Endodermal cell (in vitro differentiated cells): ENCODE results near the gene MYBPC2. TPM values are rescaled to one million over a fixed set of nuclear protein-coding genes. Genes with fewer than 3 reads are reported as not detected.
"Not testable (repeated sequence)": the region's sequence is repeated elsewhere in the genome, so short reads cannot be mapped to it uniquely, and the experiment has no call there.

Experiments
- DNase-seq: peaks from one replicate; pipeline ENCODE4 v3.0.0-alpha.2; 2017
- H3K27ac ChIP-seq: 2 replicates; pipeline ENCODE4 v1.5.1; 2013; ENCODE audit warnings: mild to moderate bottlenecking, low read depth, low read length, moderate library complexity
- H3K27me3 ChIP-seq: 2 replicates; pipeline ENCODE4 v1.6.1; 2013; ENCODE audit warnings: mild to moderate bottlenecking, low read length, moderate library complexity; ENCODE audit not compliant: insufficient read depth, control insufficient read depth, poor library complexity, severe bottlenecking
- H3K36me3 ChIP-seq: 2 replicates; pipeline ENCODE4 v1.7.0; 2013; ENCODE audit warnings: mild to moderate bottlenecking, low read length, moderate library complexity; ENCODE audit not compliant: control insufficient read depth, insufficient read depth
- H3K4me1 ChIP-seq: one replicate; pipeline ENCODE4 v1.7.0; 2013; ENCODE audit warnings: low read length; ENCODE audit not compliant: control insufficient read depth, insufficient read depth
- H3K4me3 ChIP-seq: 2 replicates; pipeline ENCODE4 v1.5.1; 2013; ENCODE audit warnings: mild to moderate bottlenecking, low read length, moderate library complexity
- H3K9ac ChIP-seq: 2 replicates; pipeline ENCODE4 v1.6.1; 2013; ENCODE audit warnings: mild to moderate bottlenecking, low read length, moderate library complexity; ENCODE audit not compliant: poor library complexity, severe bottlenecking; ENCODE audit errors: extremely low read depth
- H3K9me3 ChIP-seq: 2 replicates; pipeline ENCODE4 v1.6.1; 2013; ENCODE audit warnings: mild to moderate bottlenecking, low read length, moderate library complexity; ENCODE audit not compliant: control insufficient read depth
- H3K27ac Mint-ChIP-seq: 2 replicates; pipeline ENCODE4 v1.8.0; 2020; ENCODE audit warnings: mixed read lengths
- H3K27me3 Mint-ChIP-seq: 2 replicates; pipeline ENCODE4 v1.8.0; 2021; ENCODE audit warnings: mild to moderate bottlenecking, mixed read lengths; ENCODE audit not compliant: insufficient read depth
- H3K36me3 Mint-ChIP-seq: 2 replicates; pipeline ENCODE4 v1.8.0; 2020; ENCODE audit warnings: low read depth, mixed read lengths
- H3K4me1 Mint-ChIP-seq: 2 replicates; pipeline ENCODE4 v1.8.0; 2020; ENCODE audit warnings: mixed read lengths
- H3K4me3 Mint-ChIP-seq: 2 replicates; pipeline ENCODE4 v1.8.0; 2020; ENCODE audit warnings: mild to moderate bottlenecking, moderate library complexity, mixed read lengths
- H3K9me3 Mint-ChIP-seq: 2 replicates; pipeline ENCODE4 v1.8.0; 2020; ENCODE audit warnings: mild to moderate bottlenecking, mixed read lengths
- WGBS, 2 experiments: methylation state at CpG; one replicate each; pipeline versions ENCODE4 v1.1.5 to v1.1.7; 2013; ENCODE audit warnings: missing lambda C conversion rate in 2 of 2, mixed read lengths in 1 of 2; ENCODE audit not compliant: insufficient coverage in 1 of 2, insufficient read length in 1 of 2; 5-methylcytosine and 5-hydroxymethylcytosine counted together
- total RNA-seq, 2 donors: library from RNA; stranded (reverse); fragmentation: NEBNext Ultra II Directional in 1 of 2; extraction: Animal tissue kit (Norgen Biotek cat#: 25700) in 1 of 2; gene quantifications; 2 replicates in 1 of 2; 3 replicates in 1 of 2; pipeline ENCODE4 v1.2.1, GENCODE V29; 2021
- TF ChIP-seq, protein P1 (sequence below): fragments of 200-600 bp; sonication (generic); conservative IDR thresholded peaks from 2 replicates; pipeline ENCODE4 v1.5.0; 2021; ENCODE audit warnings: antibody characterized with exemption, mild to moderate bottlenecking

Gene MYBPC2
- total RNA-seq, 2 donors from 2014 or later, result 1.9 to 2.3 TPM

DNA sequence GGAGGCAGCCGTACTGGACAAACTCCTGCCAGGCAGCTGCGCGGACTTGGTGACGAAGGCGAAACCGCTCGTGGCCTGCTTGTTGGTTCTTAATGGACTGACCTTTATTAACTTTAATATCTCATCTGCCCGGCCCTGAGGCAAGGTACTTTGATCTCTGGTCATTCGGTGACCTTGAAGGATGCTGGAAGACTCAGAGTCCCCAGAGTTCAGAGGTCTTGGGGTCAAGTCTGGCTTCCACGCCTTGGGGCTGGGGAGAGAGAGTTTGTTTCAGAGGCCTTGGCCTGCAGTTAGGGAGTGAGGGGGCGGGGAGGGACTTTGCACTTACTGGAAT lies 34.0 kb downstream of the MYBPC2 start:
- H3K9ac ChIP-seq, result no peak overlapping the region
- Mint-ChIP-seq H3K4me3 (no peak overlapping the region), H3K9me3 (no peaks in the 10 kb centered on the region), H3K36me3 (no peaks in the 10 kb centered on the region), H3K27ac (no peak overlapping the region), H3K27me3 (peaks cover 7% of the 10 kb centered on the region), H3K4me1 (peaks cover 5% of the 10 kb centered on the region)
- no peaks in the 10 kb centered on the region for H3K36me3 ChIP-seq
- WGBS, 2 experiments, result 87 to 90% methylated on average over 5 to 11 of the region's 11 CpGs
- TF ChIP-seq, protein P1, sequence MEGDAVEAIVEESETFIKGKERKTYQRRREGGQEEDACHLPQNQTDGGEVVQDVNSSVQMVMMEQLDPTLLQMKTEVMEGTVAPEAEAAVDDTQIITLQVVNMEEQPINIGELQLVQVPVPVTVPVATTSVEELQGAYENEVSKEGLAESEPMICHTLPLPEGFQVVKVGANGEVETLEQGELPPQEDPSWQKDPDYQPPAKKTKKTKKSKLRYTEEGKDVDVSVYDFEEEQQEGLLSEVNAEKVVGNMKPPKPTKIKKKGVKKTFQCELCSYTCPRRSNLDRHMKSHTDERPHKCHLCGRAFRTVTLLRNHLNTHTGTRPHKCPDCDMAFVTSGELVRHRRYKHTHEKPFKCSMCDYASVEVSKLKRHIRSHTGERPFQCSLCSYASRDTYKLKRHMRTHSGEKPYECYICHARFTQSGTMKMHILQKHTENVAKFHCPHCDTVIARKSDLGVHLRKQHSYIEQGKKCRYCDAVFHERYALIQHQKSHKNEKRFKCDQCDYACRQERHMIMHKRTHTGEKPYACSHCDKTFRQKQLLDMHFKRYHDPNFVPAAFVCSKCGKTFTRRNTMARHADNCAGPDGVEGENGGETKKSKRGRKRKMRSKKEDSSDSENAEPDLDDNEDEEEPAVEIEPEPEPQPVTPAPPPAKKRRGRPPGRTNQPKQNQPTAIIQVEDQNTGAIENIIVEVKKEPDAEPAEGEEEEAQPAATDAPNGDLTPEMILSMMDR, result no peak
- H3K27ac ChIP-seq, result no peak overlapping the region
- H3K9me3 ChIP-seq, result peaks cover 4% of the 10 kb centered on the region
- no peak for DNase-seq
- no peaks in the 10 kb centered on the region for H3K27me3 ChIP-seq
- H3K4me3 ChIP-seq, result no peak overlapping the region
- no peaks in the 10 kb centered on the region for H3K4me1 ChIP-seq

DNA sequence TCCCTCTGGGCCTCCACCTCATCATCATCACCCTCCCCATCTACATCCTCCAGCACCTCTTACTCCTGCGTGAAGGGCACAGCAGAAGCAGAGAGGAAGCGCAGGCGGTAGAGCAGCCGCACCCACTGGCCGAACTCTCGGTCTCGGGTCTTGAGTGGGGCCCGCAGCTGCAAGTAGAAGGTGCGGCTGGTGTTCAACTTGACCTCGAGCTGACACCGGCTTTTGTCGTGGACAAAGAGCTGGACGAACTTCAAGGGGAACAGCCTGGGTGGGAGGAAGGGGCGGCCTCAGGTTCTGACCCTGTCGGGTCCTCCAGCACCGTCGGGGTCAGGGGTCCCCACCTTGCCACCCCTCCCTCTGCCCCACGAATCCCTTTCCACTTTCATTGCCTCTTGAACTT lies 34.9 kb downstream of the MYBPC2 start:
- Mint-ChIP-seq H3K27me3 (peaks cover 7% of the 10 kb centered on the region), H3K36me3 (no peaks in the 10 kb centered on the region), H3K4me3 (no peak overlapping the region), H3K4me1 (peaks cover 5% of the 10 kb centered on the region), H3K9me3 (no peaks in the 10 kb centered on the region), H3K27ac (no peak overlapping the region)
- H3K4me1 ChIP-seq, result no peaks in the 10 kb centered on the region
- no peak overlapping the region for H3K27ac ChIP-seq
- TF ChIP-seq, protein P1, result no peak
- no peak overlapping the region for H3K9ac ChIP-seq
- no peaks in the 10 kb centered on the region for H3K36me3 ChIP-seq
- no peak overlapping the region for H3K4me3 ChIP-seq
- H3K9me3 ChIP-seq, result peaks cover 7% of the 10 kb centered on the region
- WGBS, 2 experiments, result 90 to 96% methylated on average over 13 to 18 of the region's 18 CpGs
- no peaks in the 10 kb centered on the region for H3K27me3 ChIP-seq
- no peak for DNase-seq

DNA sequence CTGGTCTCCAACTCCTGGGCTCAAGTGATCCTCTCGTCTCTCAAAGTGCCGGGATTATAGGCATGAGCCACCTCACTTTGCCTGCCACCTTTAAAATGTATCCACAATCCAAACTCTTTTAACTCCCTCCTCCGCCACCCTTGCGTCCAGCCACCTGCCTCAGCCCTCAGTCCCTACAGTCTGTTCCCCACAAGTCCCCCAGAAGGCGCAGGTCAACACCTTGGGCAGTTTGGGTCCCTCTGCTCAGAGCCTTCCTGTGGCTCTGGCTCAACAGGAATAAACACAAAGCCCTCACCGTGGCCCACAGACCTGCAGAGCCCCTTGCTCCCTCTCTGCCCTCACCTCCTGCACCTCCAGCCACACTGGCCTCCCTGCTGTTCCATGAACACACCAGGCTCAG lies 36.1 kb downstream of the MYBPC2 start:
- peaks cover 5% of the 10 kb centered on the region for H3K4me1 Mint-ChIP-seq
- H3K4me3 ChIP-seq, result no peak overlapping the region
- no peaks in the 10 kb centered on the region for H3K4me1 ChIP-seq
- 82 to 84% methylated on average over 2 to 6 of the region's 6 CpGs for WGBS, 2 experiments
- DNase-seq, result no peak
- no peaks in the 10 kb centered on the region for H3K36me3 Mint-ChIP-seq
- TF ChIP-seq, protein P1, result no peak
- peaks cover 7% of the 10 kb centered on the region for H3K9me3 ChIP-seq
- H3K27me3 ChIP-seq, result no peaks in the 10 kb centered on the region
- H3K4me3 Mint-ChIP-seq, result no peak overlapping the region
- H3K27ac ChIP-seq, result no peak overlapping the region
- no peak overlapping the region for H3K27ac Mint-ChIP-seq
- H3K9me3 Mint-ChIP-seq, result no peaks in the 10 kb centered on the region
- peaks cover 12% of the 10 kb centered on the region for H3K27me3 Mint-ChIP-seq
- no peaks in the 10 kb centered on the region for H3K36me3 ChIP-seq
- no peak overlapping the region for H3K9ac ChIP-seq

DNA sequence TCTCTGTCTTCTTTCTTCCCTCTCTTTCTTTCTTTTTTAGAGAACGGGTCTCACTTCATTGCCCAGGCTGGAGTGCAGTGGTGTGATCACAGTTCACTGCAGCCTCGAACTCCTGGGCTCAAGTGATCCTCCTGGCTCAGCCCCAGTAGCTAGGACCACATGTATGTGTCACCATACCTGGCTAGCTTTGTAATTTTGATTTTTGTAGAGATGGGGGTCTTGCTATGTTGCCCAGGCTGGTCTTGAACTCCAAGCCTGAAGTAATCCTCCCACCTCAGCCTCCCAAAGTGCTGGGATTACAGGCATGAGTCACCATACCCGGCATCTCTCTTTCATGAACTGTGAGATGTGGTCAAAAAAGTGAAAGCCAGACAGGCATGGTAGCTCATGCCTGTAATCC lies 40.6 kb downstream of the MYBPC2 start:
- not testable (repeated sequence) for H3K27me3 ChIP-seq, H3K4me1 ChIP-seq, H3K27ac Mint-ChIP-seq, H3K4me1 Mint-ChIP-seq, H3K27ac ChIP-seq, DNase-seq, H3K4me3 Mint-ChIP-seq, H3K4me3 ChIP-seq, H3K9ac ChIP-seq, H3K36me3 ChIP-seq
- H3K9me3 ChIP-seq, result peaks cover 19% of the 10 kb centered on the region
- Mint-ChIP-seq H3K9me3 (peaks cover 21% of the 10 kb centered on the region), H3K27me3 (peaks cover 11% of the 10 kb centered on the region), H3K36me3 (peaks cover 15% of the 10 kb centered on the region)
- WGBS, 2 experiments, result 60 to 86% methylated on average over 2 to 3 of the region's 3 CpGs
